ENCODE measurements around the gene CDKAL1. TPM values are rescaled to one million over a fixed set of nuclear protein-coding genes. Genes with fewer than 3 reads are reported as not detected.
"Not testable (repeated sequence)": the region's sequence is repeated elsewhere in the genome, so short reads cannot be mapped to it uniquely, and the experiment has no call there.

CDKAL1 gene
- total and polyA plus RNA-seq, 2 donors: 5.8 to 44.1 TPM

GRCh38 chr6:20708367-20709124, 174.3 kb downstream of the CDKAL1 start:
- peaks cover 2% of the 10 kb centered on the region for H3K4me1 ChIP-seq (ENCODE audit: insufficient read depth)
- no peak for DNase-seq (ENCODE audit: extremely low spot score)
- 87% methylated on average over 3 of the region's 3 CpGs for WGBS
- no peak overlapping the region for H3K4me3 ChIP-seq (ENCODE audit: low read depth, low read length)
- H3K36me3 ChIP-seq (ENCODE audit: insufficient read depth): no peaks in the 10 kb centered on the region
- H3K27ac ChIP-seq (ENCODE audit: low read depth): no peak overlapping the region

- DNase-seq (ENCODE audit: extremely low spot score): no peak
- H3K27ac ChIP-seq (ENCODE audit: low read depth): no peak overlapping the region
- H3K4me3 ChIP-seq (ENCODE audit: low read depth, low read length): no peak overlapping the region
- WGBS: 79% methylated on average over 2 of the region's 2 CpGs
- no peaks in the 10 kb centered on the region for H3K36me3 ChIP-seq (ENCODE audit: insufficient read depth)
- peaks cover 2% of the 10 kb centered on the region for H3K4me1 ChIP-seq (ENCODE audit: insufficient read depth)
Measured at GRCh38 chr6:20709451-20709850, 175.2 kb downstream of the CDKAL1 start.

GRCh38 chr6:20710341-20710740, 176.1 kb downstream of the CDKAL1 start:
- Histone ChIP-seq H3K4me1 (ENCODE audit: insufficient read depth) (peaks cover 2% of the 10 kb centered on the region), H3K36me3 (ENCODE audit: insufficient read depth) (no peaks in the 10 kb centered on the region), H3K4me3 (ENCODE audit: low read depth, low read length) (no peak overlapping the region), H3K27ac (ENCODE audit: low read depth) (no peak overlapping the region)
- WGBS: 91% methylated on average over 2 of the region's 2 CpGs
- no peak for DNase-seq (ENCODE audit: extremely low spot score)

- Histone ChIP-seq H3K27ac (ENCODE audit: low read depth) (peak overlapping the region; percentile 2), H3K4me1 (ENCODE audit: insufficient read depth) (peaks cover 2% of the 10 kb centered on the region), H3K36me3 (ENCODE audit: insufficient read depth) (no peaks in the 10 kb centered on the region), H3K4me3 (ENCODE audit: low read depth, low read length) (no peak overlapping the region)
- WGBS: 53% methylated on average over 1 of the region's 1 CpG
- no peak for DNase-seq (ENCODE audit: extremely low spot score)
Measured at GRCh38 chr6:20711518-20711917, 177.3 kb downstream of the CDKAL1 start.

GRCh38 chr6:20712011-20712410, 177.8 kb downstream of the CDKAL1 start:
- Histone ChIP-seq H3K27ac (ENCODE audit: low read depth) (no peak overlapping the region), H3K4me1 (ENCODE audit: insufficient read depth) (peaks cover 1% of the 10 kb centered on the region), H3K36me3 (ENCODE audit: insufficient read depth) (no peaks in the 10 kb centered on the region), H3K4me3 (ENCODE audit: low read depth, low read length) (no peak overlapping the region)
- 71% methylated on average over 2 of the region's 2 CpGs for WGBS
- DNase-seq (ENCODE audit: extremely low spot score): no peak

DNA sequence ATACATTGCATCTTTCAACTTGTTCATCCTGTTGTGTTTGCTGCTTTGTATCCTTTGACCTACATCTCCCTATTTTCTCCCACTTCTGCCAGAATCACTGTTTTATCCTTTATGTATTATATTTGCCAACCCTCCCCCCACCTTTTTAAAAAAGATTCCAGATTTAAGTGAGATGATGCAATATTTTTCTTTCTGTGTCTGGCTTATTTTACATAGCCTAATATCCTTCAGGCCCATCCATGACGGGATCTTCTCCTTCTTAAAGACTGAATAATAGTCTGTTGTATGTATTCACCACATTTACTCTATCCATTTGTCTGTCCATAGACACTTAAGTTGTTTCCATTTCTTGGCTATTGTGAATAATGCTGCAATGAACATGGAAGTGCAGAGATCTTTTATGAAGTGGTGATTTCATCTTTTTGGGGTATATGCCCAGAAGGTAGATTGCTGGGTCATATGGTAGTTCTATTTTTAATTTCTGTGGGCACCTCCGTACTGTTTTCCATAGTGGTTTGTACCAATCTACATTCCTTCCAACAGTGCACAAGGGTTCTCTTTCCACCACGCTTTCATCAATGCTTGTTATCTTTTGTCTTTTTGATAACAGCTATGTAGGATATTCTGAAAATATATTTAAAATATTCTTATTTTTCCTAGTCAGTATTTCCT, 181.0 kb downstream of the CDKAL1 start:
- DNase-seq (ENCODE audit: extremely low spot score): no peak
- Histone ChIP-seq H3K4me3 (ENCODE audit: low read depth, low read length) (no peak overlapping the region), H3K27ac (ENCODE audit: low read depth) (no peak overlapping the region), H3K36me3 (ENCODE audit: insufficient read depth) (no peaks in the 10 kb centered on the region), H3K4me1 (ENCODE audit: insufficient read depth) (no peaks in the 10 kb centered on the region)
- WGBS: 83% methylated on average over 3 of the region's 3 CpGs

DNA sequence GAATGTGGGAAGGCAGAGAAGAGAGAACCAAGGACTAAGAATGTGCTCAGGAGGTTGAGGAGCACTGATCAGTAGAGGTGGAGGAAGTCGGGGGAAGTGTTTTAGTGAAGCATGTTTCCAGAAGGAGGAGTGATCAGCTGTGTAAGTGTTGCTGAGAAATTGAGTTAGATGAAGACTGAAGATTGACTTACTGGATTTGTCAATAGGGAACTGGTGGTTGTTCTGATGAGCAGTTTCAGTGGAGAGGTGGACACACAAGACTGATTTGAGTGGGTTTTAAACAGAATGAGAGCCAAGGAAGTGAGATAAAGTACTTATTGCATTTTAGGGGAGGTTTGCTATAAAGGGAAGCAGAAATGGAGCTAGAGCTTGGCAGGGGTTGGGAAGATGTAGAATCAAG, 182.6 kb downstream of the CDKAL1 start:
- H3K4me3 ChIP-seq (ENCODE audit: low read depth, low read length): no peak overlapping the region
- H3K27ac ChIP-seq (ENCODE audit: low read depth): no peak overlapping the region
- no peak for DNase-seq (ENCODE audit: extremely low spot score)
- H3K36me3 ChIP-seq (ENCODE audit: insufficient read depth): no peaks in the 10 kb centered on the region
- 87% methylated on average over 1 of the region's 1 CpG for WGBS
- H3K4me1 ChIP-seq (ENCODE audit: insufficient read depth): no peaks in the 10 kb centered on the region

DNA sequence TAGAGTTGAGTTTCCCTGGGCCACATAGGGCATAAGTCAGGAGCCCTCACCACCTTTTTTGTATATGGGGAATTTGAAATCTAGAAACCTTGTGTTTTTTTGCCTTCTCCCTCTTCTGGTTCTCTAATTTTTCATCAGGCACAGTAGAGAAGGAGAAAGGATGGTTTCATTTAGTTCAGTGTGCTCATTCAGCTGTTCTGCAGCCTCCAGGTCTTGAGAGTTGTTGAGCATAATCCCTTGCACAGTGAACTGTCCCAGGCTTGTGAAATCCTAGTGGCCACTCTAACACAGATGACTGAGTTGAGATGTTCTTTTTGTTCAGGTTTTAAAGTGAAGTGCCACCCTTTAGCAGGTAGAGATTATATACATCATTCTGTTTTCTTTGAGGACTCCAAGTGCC, 183.5 kb downstream of the CDKAL1 start:
- DNase-seq (ENCODE audit: extremely low spot score): no peak
- Histone ChIP-seq H3K36me3 (ENCODE audit: insufficient read depth) (no peaks in the 10 kb centered on the region), H3K4me1 (ENCODE audit: insufficient read depth) (no peaks in the 10 kb centered on the region), H3K4me3 (ENCODE audit: low read depth, low read length) (no peak overlapping the region), H3K27ac (ENCODE audit: low read depth) (no peak overlapping the region)

GRCh38 chr6:20718705-20719653, 184.7 kb downstream of the CDKAL1 start:
- H3K36me3 ChIP-seq (ENCODE audit: insufficient read depth): no peaks in the 10 kb centered on the region
- H3K4me3 ChIP-seq (ENCODE audit: low read depth, low read length): no peak overlapping the region
- DNase-seq (ENCODE audit: extremely low spot score): no peak
- 78% methylated on average over 3 of the region's 3 CpGs for WGBS
- no peaks in the 10 kb centered on the region for H3K4me1 ChIP-seq (ENCODE audit: insufficient read depth)
- no peak overlapping the region for H3K27ac ChIP-seq (ENCODE audit: low read depth)

DNA sequence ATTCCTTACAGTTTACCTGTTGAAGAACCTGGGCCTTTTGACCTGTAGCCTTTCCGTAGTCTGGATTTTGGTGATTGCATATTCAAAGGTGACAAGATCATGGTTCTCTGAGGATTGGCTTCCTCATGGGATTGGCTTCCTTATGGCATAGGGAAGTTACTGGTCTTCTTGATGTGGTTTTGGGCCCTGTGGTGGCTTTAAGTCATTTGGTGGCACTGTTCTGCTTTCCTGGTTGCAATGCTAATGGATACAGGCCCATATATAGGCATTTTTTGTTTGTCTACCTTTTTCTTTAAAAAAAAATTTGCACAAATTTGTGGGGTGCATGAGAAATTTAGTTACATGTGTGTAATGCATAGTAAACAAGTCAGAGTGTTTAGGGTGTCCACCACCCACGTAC, 185.7 kb downstream of the CDKAL1 start:
- H3K36me3 ChIP-seq (ENCODE audit: insufficient read depth): no peaks in the 10 kb centered on the region
- no peaks in the 10 kb centered on the region for H3K4me1 ChIP-seq (ENCODE audit: insufficient read depth)
- DNase-seq (ENCODE audit: extremely low spot score): no peak
- no peak overlapping the region for H3K27ac ChIP-seq (ENCODE audit: low read depth)
- WGBS: 94% methylated on average over 2 of the region's 2 CpGs
- no peak overlapping the region for H3K4me3 ChIP-seq (ENCODE audit: low read depth, low read length)

GRCh38 chr6:20721121-20721520, 186.9 kb downstream of the CDKAL1 start:
- not testable (repeated sequence) for H3K4me3 ChIP-seq (ENCODE audit: low read depth, low read length); H3K27ac ChIP-seq (ENCODE audit: low read depth); DNase-seq (ENCODE audit: extremely low spot score); H3K4me1 ChIP-seq (ENCODE audit: insufficient read depth); H3K36me3 ChIP-seq (ENCODE audit: insufficient read depth)
- 87% methylated on average over 3 of the region's 3 CpGs for WGBS

DNA sequence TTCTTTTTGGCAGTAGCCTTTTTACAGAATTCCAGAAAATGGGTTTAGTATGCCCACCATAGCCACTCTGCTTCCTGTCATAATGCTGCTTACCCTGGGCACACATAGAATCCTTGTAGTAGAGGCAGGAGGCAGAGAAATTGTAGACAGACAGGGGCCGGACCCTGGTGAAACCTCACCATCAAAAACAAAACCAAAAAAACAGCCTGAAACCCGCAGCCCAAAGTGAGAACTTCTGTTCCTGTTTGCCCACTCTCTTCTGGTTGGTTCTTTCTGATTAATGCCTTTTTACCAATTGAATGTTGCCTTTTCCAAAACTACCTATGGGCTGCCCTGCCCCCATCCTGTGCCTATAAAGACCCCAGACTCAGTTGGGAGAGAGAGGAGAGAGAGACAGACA, 188.2 kb downstream of the CDKAL1 start:
- Histone ChIP-seq H3K36me3 (ENCODE audit: insufficient read depth) (no peaks in the 10 kb centered on the region), H3K4me3 (ENCODE audit: low read depth, low read length) (no peak overlapping the region), H3K4me1 (ENCODE audit: insufficient read depth) (no peaks in the 10 kb centered on the region), H3K27ac (ENCODE audit: low read depth) (no peak overlapping the region)
- 99% methylated on average over 2 of the region's 2 CpGs for WGBS
- no peak for DNase-seq (ENCODE audit: extremely low spot score)

DNA sequence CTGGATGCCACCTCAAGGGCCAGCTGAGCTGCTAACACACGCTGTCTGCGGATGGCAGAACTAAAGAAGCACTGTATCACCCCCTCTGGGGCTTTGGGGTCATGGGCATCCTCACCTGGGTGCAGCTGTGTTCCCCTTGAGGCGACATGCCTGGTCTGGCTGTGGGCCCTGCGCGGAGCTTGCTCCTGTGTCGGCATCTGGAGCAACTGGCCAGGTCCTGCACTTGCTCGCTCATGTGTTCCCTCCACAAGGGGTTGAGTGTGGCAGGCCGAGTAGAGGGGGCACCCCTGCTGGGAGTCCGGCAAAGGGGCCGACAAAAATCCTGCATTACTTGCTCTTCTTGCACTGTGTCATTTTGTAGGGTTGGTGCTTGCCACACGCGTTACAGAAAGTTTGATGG, 189.0 kb downstream of the CDKAL1 start:
- WGBS: 97% methylated on average over 12 of the region's 12 CpGs
- no peaks in the 10 kb centered on the region for H3K36me3 ChIP-seq (ENCODE audit: insufficient read depth)
- no peaks in the 10 kb centered on the region for H3K4me1 ChIP-seq (ENCODE audit: insufficient read depth)
- H3K4me3 ChIP-seq (ENCODE audit: low read depth, low read length): no peak overlapping the region
- no peak for DNase-seq (ENCODE audit: extremely low spot score)
- no peak overlapping the region for H3K27ac ChIP-seq (ENCODE audit: low read depth)
